Chondrocyte (in vitro differentiated cells): ENCODE measurements around the gene GREB1L. TPM values are rescaled to one million over a fixed set of nuclear protein-coding genes. Genes with fewer than 3 reads are reported as not detected.

Source experiments
- DNase-seq: peaks from one replicate; pipeline ENCODE4 v3.0.0; 2021; ENCODE audit warnings: mixed read lengths, low spot score
- H3K27ac Mint-ChIP-seq: one replicate; pipeline ENCODE4 v1.8.0; 2021; ENCODE audit warnings: mild to moderate bottlenecking, moderate library complexity, mixed read lengths; ENCODE audit not compliant: unreplicated experiment
- H3K27me3 Mint-ChIP-seq: 2 replicates; pipeline ENCODE4 v1.8.0; 2021; ENCODE audit warnings: low read depth, mixed read lengths
- H3K36me3 Mint-ChIP-seq: 2 replicates; pipeline ENCODE4 v1.8.0; 2021; ENCODE audit warnings: low read depth, mixed read lengths
- H3K4me1 Mint-ChIP-seq: 2 replicates; pipeline ENCODE4 v1.8.0; 2021; ENCODE audit warnings: low read depth, mild to moderate bottlenecking, mixed read lengths
- H3K4me3 Mint-ChIP-seq: one replicate; pipeline ENCODE4 v1.8.0; 2021; ENCODE audit warnings: mild to moderate bottlenecking, moderate library complexity, mixed read lengths; ENCODE audit not compliant: unreplicated experiment
- H3K9me3 Mint-ChIP-seq: 2 replicates; pipeline ENCODE4 v1.8.0; 2021; ENCODE audit warnings: low read depth, mixed read lengths
- CTCF ChIP-seq: fragments of 200-600 bp; sonication (generic); IDR thresholded peaks from 2 replicates; pipeline ENCODE4 v1.5.0; 2021; ENCODE audit warnings: antibody characterized with exemption, mild to moderate bottlenecking, moderate library complexity
- total RNA-seq: library from RNA; stranded (reverse); gene quantifications from 3 replicates; pipeline ENCODE4 v1.2.1, GENCODE V29; 2021

GREB1L gene
- total RNA-seq, 1 donor from 2014 or later: 2.4 TPM

DNA sequence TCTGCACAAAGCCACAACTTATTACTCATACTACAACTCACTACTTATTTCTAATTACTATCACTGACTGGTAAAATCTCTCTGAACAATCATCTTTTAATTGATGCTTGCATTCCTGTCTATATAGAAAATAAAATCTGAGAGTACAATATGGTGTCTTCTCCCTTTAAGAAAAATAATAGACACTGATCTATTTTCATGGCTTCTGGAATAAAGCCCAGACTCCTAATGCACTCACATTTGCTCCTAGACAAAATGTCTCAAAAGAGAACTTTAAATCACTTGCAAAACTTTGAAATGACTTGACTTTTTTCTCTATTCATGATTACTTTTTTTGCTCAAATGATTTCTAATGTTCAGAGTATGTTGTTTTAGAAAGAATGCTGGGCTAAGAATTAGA lies 329.7 kb downstream of the GREB1L start:
- Mint-ChIP-seq H3K4me3 (no peak overlapping the region), H3K27ac (no peak overlapping the region), H3K27me3 (no peaks in the 10 kb centered on the region), H3K9me3 (no peaks in the 10 kb centered on the region), H3K4me1 (peaks cover 32% of the 10 kb centered on the region), H3K36me3 (peaks cover 32% of the 10 kb centered on the region)
- DNase-seq: no peak
- TF ChIP-seq CTCF: no peak

Other genes starting within 250 kb of the GREB1L start
- 60.9 to 69.7 TPM (median 63.9 TPM) in 3 replicates for gene ROCK1, start 130.4 kb upstream of the GREB1L start, total RNA-seq